ENCODE results near the gene SH3YL1. TPM values are rescaled to one million over a fixed set of nuclear protein-coding genes. Genes with fewer than 3 reads are reported as not detected.
A peak's percentile ranks its signal among the peaks of the same experiment; 100 is the strongest.

Gene SH3YL1
- 100 to 1,000 TPM in 1 of 3 donors, 10 to 100 TPM in 2; 49.5 to 102 (median 92.3) TPM for total RNA-seq
- long read RNA-seq, donor 1, transcript SH3YL1-205 (9 exons, 1,695 nt): major isoform, 11 of 34 reads
- long read RNA-seq, donor 1, transcript SH3YL1-201 (10 exons, 1,763 nt): minor isoform, 6 of 34 reads
- long read RNA-seq, donor 1, partial matches to known transcripts: 3 of 34 reads
- long read RNA-seq, donor 1, other reads (novel, unspliced or antisense): 13 of 34 reads
- long read RNA-seq, donor 2, transcript SH3YL1-201 (10 exons, 1,763 nt): minor isoform, 8 of 64 reads
- long read RNA-seq, donor 2, transcript SH3YL1-205 (9 exons, 1,695 nt): major isoform, 21 of 64 reads
- long read RNA-seq, donor 2, partial matches to known transcripts: 18 of 64 reads
- long read RNA-seq, donor 2, other reads (novel, unspliced or antisense): 17 of 64 reads

GRCh38 chr2:263774-264492, at the start of gene SH3YL1:
Gene SH3YL1, minus strand, starts transcription at chr2:264032. Its CDS starts 48 bp downstream, at chr2:263984.
- Histone ChIP-seq H3K36me3 (ENCODE audit: low read depth) (no peaks in the 10 kb centered on the region), H3K4me1 (ENCODE audit: low read depth) (peaks cover 9% of the 10 kb centered on the region), H3K4me3 (peak within 1 kb of the TSS; percentile 56), H3K9me3 (no peaks in the 10 kb centered on the region)
- DNase-seq: peak; percentile 88 to 92 (median 91)
- no peak for TF ChIP-seq CTCF (IDR thresholded peaks at IDR 0.05)
- intact Hi-C loops (cut with DNase I, micrococcal nuclease): no loop called here
- peak; percentile 86 for ATAC-seq

- DNase-seq (no peak), ATAC-seq (no peak)
- Histone ChIP-seq H3K4me3 (no peak overlapping the region), H3K4me1 (ENCODE audit: low read depth) (no peaks in the 10 kb centered on the region), H3K9me3 (no peaks in the 10 kb centered on the region), H3K36me3 (ENCODE audit: low read depth) (no peaks in the 10 kb centered on the region)
- intact Hi-C loops (cut with DNase I, micrococcal nuclease): no loop called here
- TF ChIP-seq CTCF (IDR thresholded peaks at IDR 0.05): no peak
These were observed 47.2 kb upstream of the SH3YL1 start for GRCh38 chr2:310994-311393.

GRCh38 chr2:309954-310510, 46.2 kb upstream of the SH3YL1 start:
- H3K9me3 ChIP-seq: no peaks in the 10 kb centered on the region
- no peak for ATAC-seq
- no peak overlapping the region for H3K4me3 ChIP-seq
- DNase-seq: no peak
- intact Hi-C loops (cut with DNase I, micrococcal nuclease): no loop called here
- H3K36me3 ChIP-seq (ENCODE audit: low read depth): no peaks in the 10 kb centered on the region
- H3K4me1 ChIP-seq (ENCODE audit: low read depth): no peaks in the 10 kb centered on the region
- TF ChIP-seq CTCF (IDR thresholded peaks at IDR 0.05): no peak

GRCh38 chr2:309148-309953, 45.5 kb upstream of the SH3YL1 start:
- H3K36me3 ChIP-seq (ENCODE audit: low read depth): no peaks in the 10 kb centered on the region
- TF ChIP-seq CTCF (IDR thresholded peaks at IDR 0.05): no peak
- peak; percentile 33 for ATAC-seq
- DNase-seq: no peak
- intact Hi-C loops (cut with DNase I, micrococcal nuclease): no loop called here
- no peaks in the 10 kb centered on the region for H3K4me1 ChIP-seq (ENCODE audit: low read depth)
- no peak overlapping the region for H3K4me3 ChIP-seq
- H3K9me3 ChIP-seq: no peaks in the 10 kb centered on the region

- no peak for DNase-seq
- H3K36me3 ChIP-seq (ENCODE audit: low read depth): no peaks in the 10 kb centered on the region
These were observed 41.5 kb upstream of the SH3YL1 start for GRCh38 chr2:305366-305765.

More at GRCh38 chr2:305366-305765, 41.5 kb upstream of the SH3YL1 start:
- Histone ChIP-seq H3K4me3 (no peak overlapping the region), H3K9me3 (no peaks in the 10 kb centered on the region), H3K4me1 (ENCODE audit: low read depth) (no peaks in the 10 kb centered on the region)
- ATAC-seq: no peak
- intact Hi-C loops (cut with DNase I, micrococcal nuclease): no loop called here
- no peak for TF ChIP-seq CTCF (IDR thresholded peaks at IDR 0.05)
